HG03103 (cell line): ENCODE measurements around the gene PERCC1.
"Not testable (repeated sequence)": the region's sequence is repeated elsewhere in the genome, so short reads cannot be mapped to it uniquely, and the experiment has no call there.

ENCODE experiments used
- ATAC-seq: cut with Tn5 transposase; IDR thresholded peaks from one replicate; pipeline ENCODE4 v1.9.1; 2021; ENCODE audit warnings: low read depth; ENCODE audit not compliant: unreplicated experiment

Gene PERCC1

GRCh38 chr16:1433263-1433560 is 2.3 kb downstream of the PERCC1 start:
- no peak for ATAC-seq

GRCh38 chr16:1433756-1434155 is 2.9 kb downstream of the PERCC1 start:
- ATAC-seq, result no peak

DNA sequence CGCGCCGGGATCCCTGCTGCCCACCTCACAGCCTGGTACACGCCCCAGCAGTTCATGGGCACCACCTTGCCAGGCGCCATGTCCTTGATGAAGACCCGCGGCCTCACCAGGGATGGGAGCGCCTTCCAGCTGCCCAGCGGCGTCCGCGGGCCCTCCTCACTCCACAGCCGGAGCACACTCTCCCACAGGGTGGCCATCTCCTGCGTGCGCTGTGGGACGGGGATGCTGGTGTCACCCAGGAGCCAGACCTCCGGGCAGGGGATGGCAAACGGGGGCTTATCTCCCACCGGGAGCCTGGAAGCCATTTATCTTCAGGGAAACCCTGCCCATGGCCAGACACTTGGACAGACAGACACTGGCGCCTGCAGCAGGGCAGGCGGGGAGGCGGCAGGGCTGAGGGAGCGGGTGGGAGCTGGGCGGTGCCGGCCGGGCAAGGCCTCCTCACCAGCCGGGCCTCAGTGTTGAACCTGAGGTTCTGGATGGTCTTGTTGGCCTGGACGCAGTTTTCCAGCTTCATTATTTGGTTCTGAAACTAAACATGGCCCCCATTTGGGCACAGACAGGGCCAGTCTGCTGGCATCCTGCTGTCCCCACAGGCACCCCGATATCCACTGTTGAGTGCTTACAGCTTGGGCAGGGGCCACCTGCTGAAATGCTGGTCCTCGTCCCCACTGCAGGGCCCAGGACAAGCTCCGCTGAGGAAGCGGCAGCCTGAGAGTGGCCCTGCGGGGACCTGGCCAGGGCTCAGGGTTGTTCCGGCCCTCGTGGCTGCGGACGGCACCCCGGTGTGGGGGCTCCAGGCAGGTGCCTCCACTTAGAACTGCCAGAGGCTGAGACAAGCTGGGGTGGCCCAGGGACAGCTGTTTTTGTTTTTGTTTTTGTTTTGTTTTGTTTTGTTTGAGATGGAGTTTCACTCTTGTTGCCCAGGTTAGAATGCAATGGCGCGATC is 4.0 kb downstream of the PERCC1 start:
- ATAC-seq, result no peak

DNA sequence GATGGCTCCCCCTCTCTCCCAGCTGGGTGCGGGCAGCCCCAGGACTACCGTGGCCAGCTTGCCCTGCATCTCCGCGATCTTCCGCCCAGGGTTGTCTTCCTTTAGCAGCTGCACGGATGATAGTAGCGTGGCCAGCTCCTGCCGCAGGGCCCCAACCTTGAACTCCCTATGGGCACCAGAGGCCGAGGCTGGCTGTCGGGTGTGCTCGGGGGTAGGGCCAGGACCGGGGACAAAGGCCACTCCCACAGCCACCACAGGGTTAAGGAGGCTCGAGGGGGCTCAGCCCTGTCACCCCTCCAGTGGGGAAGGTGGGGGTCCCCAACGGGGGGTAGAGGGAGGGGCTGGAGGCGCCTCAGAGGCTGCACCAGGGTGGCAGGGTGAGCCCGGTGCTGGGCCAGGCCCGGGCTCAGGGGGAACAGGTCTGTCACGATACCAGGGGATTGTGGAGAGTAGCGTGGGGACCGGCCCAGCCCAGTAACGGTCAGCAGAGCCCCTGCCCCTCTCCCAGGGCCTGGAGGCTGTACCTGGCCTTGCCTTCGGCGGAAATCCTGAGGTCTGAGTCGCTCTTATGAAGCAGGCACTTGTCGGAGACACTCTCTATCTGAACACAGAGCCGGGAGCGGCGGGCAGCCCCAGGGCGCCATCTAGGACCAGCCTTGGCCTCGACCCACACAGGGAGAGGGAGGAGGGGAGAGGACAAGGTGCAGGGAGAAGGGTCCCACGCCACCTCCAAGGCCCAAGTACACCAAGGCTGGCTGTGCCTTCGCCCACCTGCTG is 5.2 kb downstream of the PERCC1 start:
- no peak for ATAC-seq

DNA sequence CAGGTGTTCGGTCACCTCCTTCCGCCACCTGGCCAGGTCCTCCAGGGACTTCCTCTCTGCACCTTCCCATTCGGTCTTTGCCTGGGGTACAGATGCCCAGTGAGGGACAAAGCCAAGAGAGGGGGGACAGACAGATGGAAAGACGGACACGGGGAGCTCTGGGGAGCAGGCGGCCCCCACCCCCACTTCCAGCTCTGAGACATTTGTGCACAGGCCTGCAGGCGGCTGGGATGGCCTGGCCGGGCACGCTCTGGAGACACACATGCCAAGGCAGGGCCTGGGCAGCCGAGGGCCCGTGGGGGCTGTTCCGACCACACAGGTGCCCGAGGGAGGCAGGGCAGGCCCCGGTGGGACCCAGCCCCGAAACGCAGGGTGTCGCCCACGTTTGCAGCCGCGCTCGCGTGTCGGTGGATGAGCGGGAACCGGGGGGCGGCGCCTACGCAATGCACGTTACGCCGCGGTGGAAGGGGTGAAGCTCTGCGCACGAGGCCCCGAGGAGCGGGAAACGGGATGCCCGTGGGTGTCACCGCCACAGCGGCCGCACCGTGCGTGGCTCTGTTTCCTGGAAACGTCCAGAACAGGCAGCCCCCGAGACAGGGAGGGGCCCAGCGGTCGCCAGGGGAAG is 6.0 kb downstream of the PERCC1 start:
- ATAC-seq, result no peak

GRCh38 chr16:1437606-1438005 is 6.7 kb downstream of the PERCC1 start:
- no peak for ATAC-seq

DNA sequence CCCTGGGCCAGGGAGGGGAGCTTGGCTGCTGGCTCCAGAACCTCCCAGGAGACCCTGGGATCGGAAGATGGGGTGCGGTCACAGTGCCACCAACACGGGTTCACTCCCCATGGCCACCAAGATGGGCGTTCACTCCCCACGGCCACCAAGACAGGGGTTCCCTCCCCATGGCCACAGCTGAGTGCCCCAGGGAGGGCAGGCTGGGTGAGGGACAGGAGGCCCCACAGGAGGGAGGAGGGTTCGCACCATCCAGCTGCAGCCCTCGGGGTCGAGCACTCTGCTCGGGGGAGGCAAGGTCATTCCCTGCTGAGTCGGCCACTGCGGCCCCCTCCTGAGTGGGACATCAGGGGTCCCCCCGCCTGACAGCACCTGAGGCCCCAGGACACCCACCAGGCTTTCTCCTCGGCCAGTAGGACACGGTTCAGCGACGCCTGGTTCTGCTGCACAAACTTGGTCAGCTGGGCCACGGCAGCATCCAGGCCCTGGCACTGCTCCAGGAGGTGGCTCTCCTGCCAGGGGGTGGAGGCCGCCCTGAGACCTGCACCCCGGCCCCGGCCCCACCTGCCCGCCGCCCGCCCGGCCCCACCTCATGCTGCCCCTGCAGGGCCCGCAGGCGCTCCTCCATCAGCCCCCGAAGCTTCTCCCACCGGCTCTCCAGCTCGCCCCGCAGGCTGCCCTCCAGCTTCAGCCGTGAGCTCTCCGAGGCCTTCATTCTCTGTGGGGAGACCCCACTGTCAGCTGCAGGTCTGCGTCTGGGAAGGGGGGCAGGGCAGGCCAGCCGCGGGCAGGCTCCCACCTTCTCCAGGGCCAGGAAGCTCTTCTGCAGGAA is 7.6 kb downstream of the PERCC1 start:
- no peak for ATAC-seq

GRCh38 chr16:1439058-1439698 is 8.3 kb downstream of the PERCC1 start:
- no peak for ATAC-seq

DNA sequence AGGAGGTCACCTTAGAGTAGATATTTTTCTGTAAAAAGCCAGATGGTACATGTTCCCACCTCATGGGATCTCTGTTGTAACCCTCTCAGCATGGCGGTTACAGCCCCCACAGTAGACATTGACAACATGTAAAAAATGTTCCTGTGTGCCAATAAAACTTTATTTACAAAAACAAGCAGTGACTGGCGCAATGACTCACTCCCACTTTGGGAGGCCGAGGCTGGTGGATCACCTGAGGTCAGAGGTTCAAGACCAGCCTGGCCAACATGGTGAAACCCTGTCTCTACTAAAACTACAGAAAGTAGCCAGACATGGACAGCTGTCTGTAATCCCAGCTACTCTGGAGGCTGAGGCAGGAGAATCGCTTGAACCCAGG is 8.8 kb downstream of the PERCC1 start:
- ATAC-seq, result not testable (repeated sequence)

- no peak for ATAC-seq
These were observed 10.5 kb downstream of the PERCC1 start for GRCh38 chr16:1441391-1441829.

DNA sequence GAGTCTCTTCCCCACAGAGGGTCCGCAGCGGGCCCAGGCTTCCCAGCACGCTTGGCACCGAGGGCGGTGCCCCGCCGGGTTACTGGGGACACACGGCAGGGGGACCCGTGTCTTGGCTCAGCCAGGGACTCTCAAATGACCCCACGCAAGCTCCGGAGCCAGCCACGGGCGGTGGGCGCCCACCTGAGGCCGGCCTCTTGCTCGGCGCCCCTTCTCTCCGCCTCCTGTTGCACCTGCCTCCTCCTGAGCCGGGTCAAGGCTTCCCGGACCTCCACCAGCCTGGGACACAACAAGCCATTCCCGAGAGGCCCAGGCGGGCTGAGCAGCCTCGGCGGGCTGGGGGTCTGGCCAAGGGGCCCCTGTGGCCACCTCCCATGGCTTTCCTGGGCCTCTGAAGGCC is 11.8 kb downstream of the PERCC1 start:
- ATAC-seq, result no peak

- no peak for ATAC-seq
These were observed 12.6 kb downstream of the PERCC1 start for GRCh38 chr16:1443403-1443973.

DNA sequence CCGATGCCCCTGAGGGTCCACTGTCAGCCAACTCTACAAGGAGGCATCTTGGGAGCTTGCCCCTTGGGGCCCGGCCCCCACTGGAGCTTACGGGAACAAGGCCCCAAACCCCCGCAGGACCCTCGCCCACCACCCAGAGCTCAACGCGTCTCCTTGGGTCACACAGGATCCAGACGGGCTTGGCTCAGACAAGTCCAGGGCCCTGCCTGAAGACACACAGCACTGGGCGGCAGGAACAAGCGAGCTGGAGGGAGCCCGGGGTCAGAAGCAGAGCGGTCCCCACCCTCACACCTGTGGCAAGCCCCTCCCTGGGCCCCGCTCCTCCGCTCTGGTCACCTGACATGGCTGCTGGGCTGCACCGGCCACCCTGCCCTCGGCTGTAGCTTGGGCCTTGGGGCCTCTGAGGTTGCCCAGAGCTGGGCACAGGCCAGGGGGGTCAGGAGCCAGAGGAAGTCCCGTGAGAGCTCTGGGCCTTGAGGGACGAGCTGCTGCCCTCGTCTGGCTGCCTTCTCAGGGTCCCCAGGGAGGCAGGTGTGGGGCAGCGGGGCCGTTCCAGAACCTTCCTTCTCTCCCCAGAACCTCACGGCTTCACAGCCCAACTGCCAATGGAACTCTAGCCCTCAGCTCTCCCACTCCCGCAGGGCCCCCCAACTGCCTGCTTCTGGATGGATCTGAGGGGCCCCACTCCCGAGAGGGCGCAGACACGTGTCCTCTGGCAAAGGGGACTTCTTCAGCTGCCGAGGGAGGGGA is 13.3 kb downstream of the PERCC1 start, which contains the start of gene CCDC154:
Gene CCDC154, minus strand, starts transcription at position 577 of the 750 bp plus-strand sequence. Its CDS starts 234 bp downstream, at position 343.
- no peak for ATAC-seq

DNA sequence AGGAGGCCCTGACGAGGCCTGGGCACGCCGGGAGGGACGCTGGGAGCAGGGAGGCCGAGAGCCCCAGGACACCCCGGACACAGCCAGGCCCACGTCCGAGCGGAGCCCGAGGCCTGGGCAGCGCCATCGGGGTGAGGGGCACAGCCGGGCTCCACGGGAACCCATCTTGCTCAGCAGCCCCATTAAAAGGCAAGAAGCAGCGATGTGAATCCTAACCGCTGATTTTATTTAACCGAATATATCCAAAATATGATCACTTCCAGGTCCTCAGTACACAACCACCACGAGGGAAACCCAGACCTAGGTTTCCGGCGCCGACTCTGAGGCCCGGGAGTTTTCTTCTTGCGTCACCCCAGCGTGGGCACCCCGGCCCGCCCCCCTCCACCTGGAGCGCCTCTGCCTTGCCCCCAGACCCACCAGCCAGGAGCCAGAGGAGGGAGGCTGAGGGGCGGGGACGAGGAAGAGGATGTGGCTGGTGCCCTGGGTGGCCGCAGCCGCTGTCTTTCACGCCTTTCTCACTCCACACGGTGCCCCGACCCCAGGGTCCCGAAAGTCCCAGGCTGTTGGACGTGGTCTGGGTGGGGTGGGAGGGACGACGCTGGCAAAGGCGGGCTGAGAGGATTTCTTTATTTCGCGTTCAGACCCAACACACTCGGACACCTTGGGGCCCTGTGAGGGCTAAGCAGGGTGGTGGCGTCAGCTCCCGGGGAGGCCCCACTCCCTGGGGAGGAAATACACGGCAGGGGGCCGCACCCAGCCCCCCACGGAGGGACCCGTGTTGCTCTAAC is 14.0 kb downstream of the PERCC1 start:
- ATAC-seq, result no peak

- ATAC-seq, result no peak
These were observed 14.8 kb downstream of the PERCC1 start for GRCh38 chr16:1445518-1446203.

- no peak for ATAC-seq
These were observed 15.6 kb downstream of the PERCC1 start for GRCh38 chr16:1446296-1447080.

DNA sequence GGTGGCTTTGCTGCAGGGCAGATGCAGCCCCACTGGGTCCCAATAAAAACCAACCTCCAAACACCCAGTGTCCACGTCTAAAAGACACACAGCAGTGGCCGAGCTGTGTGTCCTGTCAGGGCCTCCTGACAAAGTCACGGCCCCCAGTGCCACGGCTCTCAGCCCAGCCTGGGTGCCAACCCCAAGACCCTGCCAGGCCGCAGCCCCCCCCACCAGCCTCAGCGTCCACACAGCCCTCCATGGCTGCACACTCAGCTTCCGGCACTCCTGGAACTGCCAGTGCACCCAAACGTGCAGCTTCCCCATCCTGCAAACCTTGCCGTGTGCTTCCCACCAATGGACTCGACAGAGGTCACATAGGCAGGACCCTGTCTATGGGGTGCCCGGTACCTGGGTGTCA is 17.1 kb downstream of the PERCC1 start:
- no peak for ATAC-seq
